ENCODE measurements around the gene RCBTB1.

DNA sequence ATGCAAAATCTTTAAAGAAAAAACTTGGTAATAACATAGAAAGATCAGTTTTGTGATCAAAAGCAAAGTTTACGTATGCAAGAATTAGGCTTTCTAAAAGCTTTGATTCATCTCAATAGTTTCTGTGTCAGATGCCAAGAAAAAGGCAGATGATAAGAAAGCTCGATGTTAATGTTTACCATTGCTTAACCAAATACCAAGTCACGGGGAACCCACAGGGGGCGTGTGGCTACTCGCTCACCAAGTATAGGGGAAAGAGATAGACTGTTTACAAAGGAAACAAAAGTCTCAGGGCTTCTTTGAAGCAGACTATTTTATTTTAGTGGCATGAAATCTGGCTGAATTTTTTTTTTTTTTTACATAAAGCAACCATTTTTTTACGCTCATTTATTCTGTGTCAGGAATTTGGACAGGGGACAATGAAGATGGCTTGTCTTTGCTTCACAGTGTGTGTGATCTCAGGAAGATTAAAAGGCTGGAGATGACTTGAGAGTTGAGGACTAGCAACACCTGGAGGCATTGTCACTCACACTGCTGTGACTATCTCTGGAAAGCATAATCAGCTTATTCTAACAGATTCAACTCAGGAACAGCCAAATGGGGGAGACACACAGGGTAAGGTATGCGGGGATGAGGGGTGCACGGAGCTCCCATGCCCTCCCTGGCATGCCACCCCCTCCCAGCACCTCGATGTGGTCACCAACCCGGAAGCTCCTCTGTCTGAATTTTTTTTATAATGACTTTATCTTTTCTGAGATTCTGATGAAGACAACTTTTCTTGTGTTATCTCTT, 24.9 kb downstream of the RCBTB1 start:
- TF ChIP-seq, protein P1, sequence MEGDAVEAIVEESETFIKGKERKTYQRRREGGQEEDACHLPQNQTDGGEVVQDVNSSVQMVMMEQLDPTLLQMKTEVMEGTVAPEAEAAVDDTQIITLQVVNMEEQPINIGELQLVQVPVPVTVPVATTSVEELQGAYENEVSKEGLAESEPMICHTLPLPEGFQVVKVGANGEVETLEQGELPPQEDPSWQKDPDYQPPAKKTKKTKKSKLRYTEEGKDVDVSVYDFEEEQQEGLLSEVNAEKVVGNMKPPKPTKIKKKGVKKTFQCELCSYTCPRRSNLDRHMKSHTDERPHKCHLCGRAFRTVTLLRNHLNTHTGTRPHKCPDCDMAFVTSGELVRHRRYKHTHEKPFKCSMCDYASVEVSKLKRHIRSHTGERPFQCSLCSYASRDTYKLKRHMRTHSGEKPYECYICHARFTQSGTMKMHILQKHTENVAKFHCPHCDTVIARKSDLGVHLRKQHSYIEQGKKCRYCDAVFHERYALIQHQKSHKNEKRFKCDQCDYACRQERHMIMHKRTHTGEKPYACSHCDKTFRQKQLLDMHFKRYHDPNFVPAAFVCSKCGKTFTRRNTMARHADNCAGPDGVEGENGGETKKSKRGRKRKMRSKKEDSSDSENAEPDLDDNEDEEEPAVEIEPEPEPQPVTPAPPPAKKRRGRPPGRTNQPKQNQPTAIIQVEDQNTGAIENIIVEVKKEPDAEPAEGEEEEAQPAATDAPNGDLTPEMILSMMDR (IDR thresholded peaks at IDR 0.05), result no peak
- TF ChIP-seq POLR2A (IDR thresholded peaks at IDR 0.05), result no peak

Data from thyroid gland (tissue), 4 donors.